ACHN (cell line): Measurements from ENCODE around the gene MSANTD1.

ENCODE experiments used
- DNase-seq: peaks from one replicate; pipeline ENCODE4 v3.0.0-alpha.2; 2015
- in situ Hi-C: cut with HindIII; loops from 2 replicates; pipeline ENCODE4 v1.10.0; 2017; ENCODE audit warnings: low sequenced_read_pairs, low pct_ligation_motif_present, low pct_unique_long_range_greater_than_20kb

MSANTD1 gene

GRCh38 chr4:3254302-3255131 is 5.6 kb downstream of the MSANTD1 start:
- DNase-seq = no peak
- in situ Hi-C loops = no loop called here

- in situ Hi-C loops = no loop called here
- no peak for DNase-seq
Measured at GRCh38 chr4:3255611-3256186, 6.7 kb downstream of the MSANTD1 start.

GRCh38 chr4:3256230-3257102 is 7.5 kb downstream of the MSANTD1 start:
- in situ Hi-C loops = no loop called here
- DNase-seq = no peak

GRCh38 chr4:3257103-3257555 is 8.2 kb downstream of the MSANTD1 start:
- in situ Hi-C loops = no loop called here
- DNase-seq = no peak

GRCh38 chr4:3257556-3258482 is 8.9 kb downstream of the MSANTD1 start:
- in situ Hi-C loops = no loop called here
- peak; percentile 49 for DNase-seq

- DNase-seq = no peak
Measured at GRCh38 chr4:3261411-3262207, 12.7 kb downstream of the MSANTD1 start.

GRCh38 chr4:3262208-3263052 is 13.5 kb downstream of the MSANTD1 start:
- DNase-seq = no peak
- in situ Hi-C loops = no loop called here

More at GRCh38 chr4:3261411-3262207, 12.7 kb downstream of the MSANTD1 start:
- in situ Hi-C loops = no loop called here

GRCh38 chr4:3263053-3263875 is 14.3 kb downstream of the MSANTD1 start:
- in situ Hi-C loops = no loop called here
- no peak for DNase-seq

- no peak for DNase-seq
- in situ Hi-C loops = no loop called here
Measured at GRCh38 chr4:3263876-3264193, 14.9 kb downstream of the MSANTD1 start.

- in situ Hi-C loops = no loop called here
- no peak for DNase-seq
Measured at GRCh38 chr4:3266076-3266475, 17.1 kb downstream of the MSANTD1 start.

- in situ Hi-C loops = no loop called here
- no peak for DNase-seq
Measured at GRCh38 chr4:3267576-3268394, 18.8 kb downstream of the MSANTD1 start.

- in situ Hi-C loops = no loop called here
- no peak for DNase-seq
Measured at GRCh38 chr4:3268395-3269104, 19.6 kb downstream of the MSANTD1 start.

- in situ Hi-C loops = no loop called here
- no peak for DNase-seq
Measured at GRCh38 chr4:3269105-3269927, 20.4 kb downstream of the MSANTD1 start.
